Mucosa of stomach (tissue), 1 donor: ENCODE measurements around the gene KCNG2.
"Not testable (repeated sequence)": the region's sequence is repeated elsewhere in the genome, so short reads cannot be mapped to it uniquely, and the experiment has no call there.

Experiments used
- H3K27me3 ChIP-seq: one replicate; pipeline ENCODE4 v1.7.0; 2013; ENCODE audit warnings: mild to moderate bottlenecking, low read length; ENCODE audit not compliant: control insufficient read depth, insufficient read depth
- H3K36me3 ChIP-seq: one replicate; pipeline ENCODE4 v1.7.0; 2013; ENCODE audit warnings: low read length; ENCODE audit not compliant: control insufficient read depth, insufficient read depth
- H3K4me1 ChIP-seq: one replicate; pipeline ENCODE4 v1.7.0; 2013; ENCODE audit warnings: mild to moderate bottlenecking, low read length; ENCODE audit not compliant: control insufficient read depth, insufficient read depth
- H3K4me3 ChIP-seq: one replicate; pipeline ENCODE4 v1.7.0; 2013; ENCODE audit warnings: low read length
- H3K9ac ChIP-seq: one replicate; pipeline ENCODE4 v1.7.0; 2013; ENCODE audit warnings: mild to moderate bottlenecking, low read length, moderate library complexity
- H3K9me3 ChIP-seq: one replicate; pipeline ENCODE4 v1.7.0; 2013; ENCODE audit warnings: mild to moderate bottlenecking, low read length, moderate library complexity; ENCODE audit not compliant: control insufficient read depth
- donor health status: Pancreatic carcinoma.

Gene KCNG2

DNA sequence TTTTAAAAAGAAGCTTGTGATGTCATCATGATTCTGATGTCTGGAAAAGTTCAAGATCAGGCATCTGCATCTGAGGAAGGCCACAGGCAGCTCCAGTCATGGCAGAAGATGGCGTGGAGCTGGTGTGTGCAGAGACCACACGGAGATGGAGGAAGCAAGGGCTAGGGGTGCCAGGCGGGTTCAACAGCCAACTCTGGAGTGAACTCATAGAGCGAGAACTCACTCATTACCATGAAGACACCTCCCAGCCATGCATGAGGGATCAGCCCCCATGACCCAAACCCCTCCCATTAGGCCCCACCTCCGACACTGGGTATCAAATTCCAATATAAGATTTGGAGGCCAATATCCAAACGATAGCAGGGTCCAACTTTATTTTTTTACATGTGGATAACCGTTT is 61.6 kb downstream of the KCNG2 start:
- no peak overlapping the region for H3K4me3 ChIP-seq
- peaks cover 6% of the 10 kb centered on the region for H3K27me3 ChIP-seq
- no peaks in the 10 kb centered on the region for H3K9me3 ChIP-seq
- H3K9ac ChIP-seq: no peak overlapping the region
- H3K36me3 ChIP-seq: no peaks in the 10 kb centered on the region
- no peaks in the 10 kb centered on the region for H3K4me1 ChIP-seq

DNA sequence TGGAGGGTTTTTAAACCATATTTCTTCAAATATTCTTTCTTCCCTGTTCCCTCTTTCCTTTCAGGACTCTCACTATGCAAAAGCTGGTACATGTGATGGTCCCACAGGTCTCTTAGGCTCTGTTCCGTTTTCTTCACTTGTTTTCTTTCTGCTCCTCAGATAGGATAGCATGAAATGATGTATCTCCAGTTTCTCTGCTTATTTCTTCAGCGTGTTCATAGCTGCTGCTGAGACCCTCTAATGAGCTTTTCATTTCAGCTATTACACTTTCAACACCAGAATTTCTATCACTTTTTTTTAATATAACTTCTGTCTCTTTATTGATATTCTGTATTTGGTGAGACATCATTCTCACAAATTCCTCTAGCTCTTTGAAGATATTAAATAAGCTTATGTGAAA is 63.9 kb downstream of the KCNG2 start:
- Histone ChIP-seq H3K36me3 (no peaks in the 10 kb centered on the region), H3K9ac (no peak overlapping the region), H3K27me3 (peaks cover 5% of the 10 kb centered on the region), H3K4me1 (no peaks in the 10 kb centered on the region), H3K9me3 (no peaks in the 10 kb centered on the region), H3K4me3 (no peak overlapping the region)

DNA sequence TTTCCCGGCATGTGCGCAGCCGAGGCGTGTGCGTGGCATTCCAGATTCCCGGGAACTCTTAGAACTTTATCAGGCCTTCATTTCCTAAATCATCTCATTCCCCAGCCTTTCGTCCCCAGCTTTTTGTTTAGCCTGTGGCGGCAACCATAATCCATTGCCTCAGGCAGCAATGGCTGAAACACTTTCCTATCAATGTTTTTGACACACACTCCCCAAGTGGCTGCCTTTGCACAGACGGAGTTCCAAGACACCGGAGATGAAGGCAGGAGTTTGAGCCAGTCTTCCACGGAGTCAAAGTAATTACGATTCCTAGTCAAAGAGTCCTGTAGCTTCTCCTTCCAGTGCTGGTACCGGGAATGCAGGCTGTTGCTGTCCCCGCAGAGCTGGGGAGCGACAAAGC is 64.8 kb downstream of the KCNG2 start:
- Histone ChIP-seq H3K27me3 (peaks cover 5% of the 10 kb centered on the region), H3K36me3 (no peaks in the 10 kb centered on the region), H3K9me3 (no peaks in the 10 kb centered on the region), H3K9ac (no peak overlapping the region), H3K4me3 (no peak overlapping the region), H3K4me1 (no peaks in the 10 kb centered on the region)

DNA sequence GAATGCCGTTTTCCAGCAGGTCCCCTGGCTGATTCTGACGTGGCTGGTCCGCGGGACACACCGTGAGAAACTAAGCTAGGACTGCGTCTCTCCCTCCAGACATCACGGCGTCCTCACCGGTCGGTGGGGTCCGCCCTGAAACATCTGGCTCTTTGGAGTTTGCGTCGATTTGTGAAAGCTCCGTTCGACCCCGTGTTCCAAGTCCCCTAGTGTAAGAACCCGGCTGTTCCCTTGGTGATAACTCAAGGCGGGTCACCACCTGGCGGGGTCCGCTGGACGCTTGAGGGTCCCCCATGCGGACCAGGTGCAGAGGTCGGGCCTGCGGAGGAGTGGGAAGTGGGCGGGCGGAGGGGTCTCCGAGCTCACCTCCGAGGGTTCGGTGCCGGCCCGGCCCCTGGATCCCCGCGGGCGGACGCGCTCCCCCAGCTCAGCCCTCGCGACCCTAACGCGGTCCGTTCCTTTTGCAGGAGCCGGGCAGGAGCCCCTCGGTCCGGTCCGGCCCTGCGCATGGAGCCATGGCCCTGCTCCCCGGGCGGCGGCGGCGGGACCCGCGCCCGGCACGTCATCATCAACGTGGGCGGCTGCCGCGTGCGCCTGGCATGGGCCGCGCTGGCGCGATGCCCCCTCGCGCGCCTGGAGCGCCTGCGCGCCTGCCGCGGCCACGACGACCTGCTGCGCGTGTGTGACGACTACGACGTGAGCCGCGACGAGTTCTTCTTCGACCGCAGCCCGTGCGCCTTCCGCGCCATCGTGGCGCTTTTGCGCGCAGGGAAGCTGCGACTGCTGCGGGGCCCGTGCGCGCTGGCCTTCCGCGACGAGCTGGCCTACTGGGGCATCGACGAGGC is 65.6 kb downstream of the KCNG2 start:
- peaks cover 5% of the 10 kb centered on the region for H3K27me3 ChIP-seq
- H3K4me1 ChIP-seq: no peaks in the 10 kb centered on the region
- no peak overlapping the region for H3K4me3 ChIP-seq
- H3K9me3 ChIP-seq: no peaks in the 10 kb centered on the region
- no peaks in the 10 kb centered on the region for H3K36me3 ChIP-seq
- no peak overlapping the region for H3K9ac ChIP-seq

DNA sequence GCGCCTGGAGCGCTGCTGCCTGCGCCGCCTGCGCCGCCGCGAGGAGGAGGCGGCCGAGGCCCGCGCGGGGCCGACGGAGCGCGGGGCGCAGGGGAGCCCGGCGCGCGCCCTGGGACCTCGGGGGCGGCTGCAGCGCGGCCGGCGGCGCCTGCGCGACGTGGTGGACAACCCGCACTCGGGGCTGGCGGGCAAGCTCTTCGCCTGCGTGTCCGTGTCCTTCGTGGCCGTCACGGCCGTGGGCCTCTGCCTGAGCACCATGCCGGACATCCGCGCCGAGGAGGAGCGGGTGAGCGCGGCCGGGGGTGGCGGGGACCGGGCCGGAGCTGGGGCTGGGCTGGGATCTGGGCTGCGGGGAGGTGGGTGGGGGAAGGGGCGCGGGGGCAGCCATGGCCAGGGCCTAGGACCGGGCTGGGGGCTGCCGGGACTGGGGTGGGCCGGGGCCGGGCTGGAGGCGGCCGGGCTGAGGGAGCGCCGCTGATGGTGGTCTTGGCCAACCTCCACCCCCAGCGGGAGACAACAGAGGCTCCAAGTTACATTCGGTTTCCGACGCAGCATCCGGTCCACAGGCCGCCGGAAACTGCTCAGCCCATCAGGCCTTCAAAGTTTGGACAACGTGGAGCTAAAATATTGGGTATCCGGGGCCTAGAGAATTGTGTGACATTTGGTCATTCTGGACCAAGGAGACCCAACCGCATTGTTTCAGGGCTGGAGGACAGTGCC is 66.4 kb downstream of the KCNG2 start:
- Histone ChIP-seq H3K9me3 (no peaks in the 10 kb centered on the region), H3K27me3 (peaks cover 5% of the 10 kb centered on the region), H3K36me3 (no peaks in the 10 kb centered on the region), H3K4me1 (no peaks in the 10 kb centered on the region), H3K4me3 (no peak overlapping the region), H3K9ac (no peak overlapping the region)

DNA sequence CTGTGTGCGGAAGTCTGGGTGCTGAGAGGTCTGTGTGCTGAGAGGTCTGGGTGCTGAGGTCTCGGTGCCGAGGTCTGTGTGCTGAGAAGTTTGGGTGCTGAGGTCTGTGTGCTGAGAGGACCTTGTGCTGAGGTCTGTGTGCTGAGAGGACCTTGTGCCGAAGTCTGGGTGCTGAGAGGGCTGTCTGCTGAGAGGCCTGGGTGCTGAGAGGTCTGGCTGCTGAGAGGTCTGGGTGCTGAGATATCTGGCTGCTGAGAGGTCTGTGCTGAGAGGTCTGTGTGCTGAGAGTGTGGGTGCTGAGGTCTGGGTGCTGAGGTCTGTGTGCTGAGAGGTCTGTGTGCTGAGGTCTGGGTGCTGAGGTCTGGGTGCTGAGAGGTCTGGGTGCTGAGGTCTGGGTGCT is 67.2 kb downstream of the KCNG2 start:
- not testable (repeated sequence) for H3K36me3 ChIP-seq, H3K9me3 ChIP-seq, H3K4me3 ChIP-seq, H3K27me3 ChIP-seq, H3K9ac ChIP-seq, H3K4me1 ChIP-seq

DNA sequence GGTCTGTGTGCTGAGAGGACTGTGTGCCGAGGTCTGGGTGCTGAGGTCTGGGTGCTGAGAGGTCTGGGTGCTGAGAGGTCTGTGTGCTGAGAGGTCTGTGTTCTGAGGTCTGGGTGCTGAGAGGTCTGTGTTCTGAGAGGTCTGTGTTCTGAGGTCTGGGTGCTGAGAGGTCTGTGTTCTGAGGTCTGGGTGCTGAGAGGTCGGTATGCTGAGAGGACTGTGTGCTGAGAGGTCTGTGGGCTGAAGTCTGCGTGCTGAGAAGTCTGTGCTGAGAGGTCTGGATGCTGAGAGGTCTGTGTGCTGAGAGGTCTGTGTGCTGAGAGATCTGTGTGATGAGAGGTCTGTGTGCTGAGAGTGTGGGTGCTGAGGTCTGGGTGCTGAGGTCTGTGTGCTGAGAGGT is 68.2 kb downstream of the KCNG2 start:
- not testable (repeated sequence) for H3K4me3 ChIP-seq, H3K9me3 ChIP-seq, H3K27me3 ChIP-seq, H3K36me3 ChIP-seq, H3K4me1 ChIP-seq, H3K9ac ChIP-seq

DNA sequence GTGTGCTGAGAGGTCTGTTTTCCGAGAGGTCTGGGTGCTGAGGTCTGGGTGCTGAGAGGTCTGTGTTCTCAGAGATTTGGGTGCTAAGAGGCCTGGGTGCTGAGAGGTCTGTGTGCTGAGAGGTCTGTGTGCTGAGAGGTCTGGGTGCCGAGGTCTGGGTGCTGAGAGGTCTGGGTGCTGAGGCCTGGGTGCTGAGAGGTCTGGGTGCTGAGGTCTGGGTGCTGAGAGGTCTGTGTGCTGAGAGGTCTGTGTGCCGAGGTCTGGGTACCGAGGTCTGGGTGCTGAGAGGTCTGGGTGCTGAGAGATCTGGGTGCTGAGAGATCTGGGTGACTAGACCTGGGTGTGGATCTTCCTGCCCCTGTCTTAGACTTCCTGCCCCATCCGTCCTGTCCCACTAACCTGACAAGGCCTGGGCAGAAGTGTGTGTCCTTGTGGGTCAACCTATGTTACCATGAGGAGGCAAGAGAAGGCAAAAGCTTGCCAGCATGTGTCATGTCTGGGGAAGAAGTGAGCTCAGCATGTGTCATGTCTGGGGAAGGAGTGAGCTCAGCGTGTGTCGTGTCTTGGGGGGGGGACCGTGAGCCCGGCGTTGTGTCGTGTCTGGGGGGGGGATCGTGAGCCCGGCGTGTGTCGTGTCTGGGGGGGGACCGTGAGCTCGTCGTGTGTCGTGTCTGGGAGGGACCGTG is 69.3 kb downstream of the KCNG2 start:
- Histone ChIP-seq H3K36me3 (no peaks in the 10 kb centered on the region), H3K4me1 (no peaks in the 10 kb centered on the region), H3K9me3 (no peaks in the 10 kb centered on the region), H3K27me3 (peaks cover 9% of the 10 kb centered on the region), H3K9ac (no peak overlapping the region), H3K4me3 (no peak overlapping the region)

DNA sequence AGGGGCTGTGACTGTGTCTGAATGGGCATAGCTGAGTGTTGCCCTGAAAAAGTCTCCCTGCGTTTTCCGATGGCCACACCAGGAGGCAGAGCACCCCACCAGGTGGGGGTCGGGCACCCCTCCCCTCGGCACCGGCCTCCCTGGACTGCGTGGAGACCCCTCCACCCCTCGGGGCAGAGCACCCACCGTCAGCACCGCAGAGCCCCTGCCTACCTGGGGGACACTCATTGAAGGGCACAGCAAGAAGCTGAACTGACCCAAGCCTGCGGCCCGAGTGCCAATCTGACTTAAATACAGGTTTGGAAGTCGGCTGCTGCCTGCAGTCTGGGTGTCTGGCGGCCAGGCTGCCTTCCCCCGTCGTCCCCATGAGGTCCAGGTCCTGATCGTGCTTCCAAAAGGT is 69.9 kb downstream of the KCNG2 start:
- Histone ChIP-seq H3K9me3 (no peaks in the 10 kb centered on the region), H3K36me3 (no peaks in the 10 kb centered on the region), H3K9ac (no peak overlapping the region), H3K27me3 (peaks cover 12% of the 10 kb centered on the region), H3K4me3 (no peak overlapping the region), H3K4me1 (no peaks in the 10 kb centered on the region)

DNA sequence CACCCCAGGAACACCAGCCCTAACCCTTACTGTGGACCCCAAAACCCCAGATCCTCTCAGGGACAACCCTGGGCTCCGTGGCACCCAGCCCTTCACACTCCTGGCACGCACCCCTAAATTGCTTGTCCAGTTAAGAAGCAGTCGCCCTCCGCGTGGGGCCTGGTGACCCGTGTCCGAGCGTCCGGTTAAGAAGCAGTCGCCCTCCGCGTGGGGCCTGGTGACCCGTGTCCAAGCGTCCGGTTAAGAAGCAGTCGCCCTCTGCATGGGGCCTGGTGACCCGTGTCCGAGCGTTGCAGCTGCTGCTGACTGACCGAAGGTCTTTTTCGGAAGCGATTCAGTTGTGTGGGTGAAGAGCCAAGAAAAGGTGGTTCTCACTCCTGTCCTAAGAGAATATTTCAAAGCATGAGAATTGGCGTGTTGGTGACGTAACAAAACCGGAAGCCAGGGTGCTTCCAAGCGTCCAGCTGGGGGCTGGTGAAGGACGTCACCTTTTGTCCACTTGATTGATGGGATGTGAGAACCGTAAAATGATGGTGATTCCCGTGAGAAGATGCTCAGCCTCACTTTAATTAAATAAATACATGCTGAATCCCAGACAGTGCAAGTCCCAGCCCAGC is 70.5 kb downstream of the KCNG2 start:
- H3K4me3 ChIP-seq: no peak overlapping the region
- no peak overlapping the region for H3K9ac ChIP-seq
- H3K9me3 ChIP-seq: no peaks in the 10 kb centered on the region

DNA sequence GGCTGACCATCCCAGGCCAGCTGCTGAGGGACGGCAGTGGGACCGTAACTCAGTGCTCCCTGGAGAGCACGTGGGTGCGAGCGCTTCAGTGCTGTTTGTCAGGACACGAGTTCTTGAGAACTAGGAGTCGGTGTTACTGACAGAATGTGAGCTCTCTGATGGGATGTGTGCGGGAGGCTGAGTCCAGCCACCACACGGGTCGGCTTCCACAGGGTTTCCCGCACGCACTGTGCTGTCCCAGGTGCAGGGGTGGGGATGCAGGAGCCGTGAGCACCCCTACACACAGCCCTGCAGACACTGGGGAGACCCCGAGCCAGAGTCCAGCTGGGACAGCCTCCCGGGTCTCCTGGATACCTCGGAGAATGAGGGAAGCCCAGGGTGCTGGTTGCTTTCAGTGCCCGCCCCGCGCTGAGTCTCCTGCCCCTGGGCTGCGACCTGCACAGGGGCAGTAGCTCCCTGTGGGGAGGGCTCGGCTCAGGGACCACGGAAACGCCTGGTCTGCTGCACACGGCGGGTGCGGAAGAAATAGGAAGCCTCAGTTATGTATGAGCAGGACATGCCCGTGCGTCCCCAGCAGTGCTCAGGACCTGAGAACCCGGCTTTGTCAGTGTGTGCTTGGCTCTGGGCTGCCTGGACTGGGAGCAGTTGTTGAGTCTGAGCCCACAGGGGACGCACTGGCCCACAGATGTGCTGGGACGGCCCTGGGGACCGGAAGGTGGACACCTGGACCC is 71.2 kb downstream of the KCNG2 start:
- Histone ChIP-seq H3K4me1 (no peaks in the 10 kb centered on the region), H3K9me3 (no peaks in the 10 kb centered on the region), H3K27me3 (peaks cover 12% of the 10 kb centered on the region), H3K9ac (no peak overlapping the region), H3K36me3 (no peaks in the 10 kb centered on the region), H3K4me3 (no peak overlapping the region)

More for the DNA sequence above, 70.5 kb downstream of the KCNG2 start:
- Histone ChIP-seq H3K36me3 (no peaks in the 10 kb centered on the region), H3K4me1 (no peaks in the 10 kb centered on the region), H3K27me3 (peaks cover 12% of the 10 kb centered on the region)
